HG03469 (cell line): ENCODE measurements around the gene EEA1.

Source experiments
- ATAC-seq: cut with Tn5 transposase; IDR thresholded peaks from one replicate; pipeline ENCODE4 v1.9.1; 2021; ENCODE audit warnings: mild to moderate bottlenecking, moderate library complexity, moderate number of reproducible peaks; ENCODE audit not compliant: unreplicated experiment

EEA1 gene

GRCh38 chr12:92890601-92891106, 38.4 kb downstream of the EEA1 start:
- no peak for ATAC-seq

GRCh38 chr12:92886131-92886530, 43.0 kb downstream of the EEA1 start:
- no peak for ATAC-seq

GRCh38 chr12:92879698-92880322, 49.3 kb downstream of the EEA1 start:
- ATAC-seq, result no peak

GRCh38 chr12:92877904-92878303, 51.2 kb downstream of the EEA1 start:
- ATAC-seq, result no peak

- ATAC-seq, result no peak
Observed at GRCh38 chr12:92876496-92876895, 52.6 kb downstream of the EEA1 start.

GRCh38 chr12:92871116-92871515, 58.0 kb downstream of the EEA1 start:
- ATAC-seq, result no peak

- ATAC-seq, result no peak
Observed at GRCh38 chr12:92866418-92866817, 62.7 kb downstream of the EEA1 start.

GRCh38 chr12:92863251-92863650, 65.8 kb downstream of the EEA1 start:
- ATAC-seq, result no peak

- ATAC-seq, result no peak
Observed at GRCh38 chr12:92861381-92861780, 67.7 kb downstream of the EEA1 start.

- no peak for ATAC-seq
Observed at GRCh38 chr12:92860521-92860920, 68.6 kb downstream of the EEA1 start.

GRCh38 chr12:92859650-92860386, 69.3 kb downstream of the EEA1 start:
- no peak for ATAC-seq

GRCh38 chr12:92857818-92858217, 71.3 kb downstream of the EEA1 start:
- no peak for ATAC-seq

GRCh38 chr12:92854344-92854743, 74.8 kb downstream of the EEA1 start:
- ATAC-seq, result no peak

GRCh38 chr12:92848740-92849139, 80.4 kb downstream of the EEA1 start:
- no peak for ATAC-seq

GRCh38 chr12:92847368-92847767, 81.7 kb downstream of the EEA1 start:
- ATAC-seq, result no peak

- no peak for ATAC-seq
Observed at GRCh38 chr12:92845329-92845728, 83.8 kb downstream of the EEA1 start.

GRCh38 chr12:92844151-92844763, 84.8 kb downstream of the EEA1 start:
- no peak for ATAC-seq

- ATAC-seq, result no peak
Observed at GRCh38 chr12:92829686-92830282, 99.3 kb downstream of the EEA1 start.

- ATAC-seq, result no peak
Observed at GRCh38 chr12:92828565-92828964, 100.5 kb downstream of the EEA1 start.

GRCh38 chr12:92827836-92828431, 101.2 kb downstream of the EEA1 start:
- ATAC-seq, result no peak

- ATAC-seq, result no peak
Observed at GRCh38 chr12:92821142-92821541, 108.0 kb downstream of the EEA1 start.
